Measurements from ENCODE around the gene CREBBP.

GRCh38 chr16:3876695-3877094, 3.8 kb downstream of the CREBBP start:
- TF ChIP-seq CTCF (conservative IDR thresholded peaks at IDR 0.05 in 1 of 2, IDR thresholded peaks at IDR 0.05 in 1 of 2; ENCODE audit: low read depth in 1 of 2, low read length in 2 of 2) (no peak), EZH2 (IDR thresholded peaks at IDR 0.05; ENCODE audit: low read length, missing control alignments) (no peak)
